WTC11 (cell line): ENCODE measurements around the gene TARBP1. TPM values are rescaled to one million over a fixed set of nuclear protein-coding genes. Genes with fewer than 3 reads are reported as not detected.

Experiments
- total RNA-seq: library from RNA; stranded (reverse); gene quantifications from 3 replicates; pipeline ENCODE4 v1.2.3, GENCODE V29; 2021

Gene TARBP1
- total RNA-seq, 1 experiment from 2014 or later = 24.0 TPM

Other genes starting within 250 kb of the TARBP1 start
- 41.6 to 47.9 TPM (median 44.3 TPM) in 3 replicates for gene COA6, start 105.7 kb downstream of the TARBP1 start, total RNA-seq
- 61.9 to 70.9 TPM (median 62.4 TPM) in 3 replicates for gene IRF2BP2, start 131.0 kb upstream of the TARBP1 start, total RNA-seq